ENCODE data around the gene DHDH.

GRCh38 chr19:48988860-48989259 is 55.4 kb downstream of the DHDH start:
- TF ChIP-seq CTCF (IDR thresholded peaks at IDR 0.05): no peak
- TF ChIP-seq POLR2A (IDR thresholded peaks at IDR 0.05): no peak

Data from heart left ventricle (tissue), 13 donors.